HG03108 (cell line): ENCODE data around the gene FOXN3.
A peak's percentile ranks its signal among the peaks of the same experiment; 100 is the strongest.
"Not testable (repeated sequence)": the region's sequence is repeated elsewhere in the genome, so short reads cannot be mapped to it uniquely, and the experiment has no call there.

Experiments used
- ATAC-seq: cut with Tn5 transposase; IDR thresholded peaks from one replicate; pipeline ENCODE4 v1.9.1; 2021; ENCODE audit warnings: moderate library complexity; ENCODE audit not compliant: unreplicated experiment

The FOXN3 gene

DNA sequence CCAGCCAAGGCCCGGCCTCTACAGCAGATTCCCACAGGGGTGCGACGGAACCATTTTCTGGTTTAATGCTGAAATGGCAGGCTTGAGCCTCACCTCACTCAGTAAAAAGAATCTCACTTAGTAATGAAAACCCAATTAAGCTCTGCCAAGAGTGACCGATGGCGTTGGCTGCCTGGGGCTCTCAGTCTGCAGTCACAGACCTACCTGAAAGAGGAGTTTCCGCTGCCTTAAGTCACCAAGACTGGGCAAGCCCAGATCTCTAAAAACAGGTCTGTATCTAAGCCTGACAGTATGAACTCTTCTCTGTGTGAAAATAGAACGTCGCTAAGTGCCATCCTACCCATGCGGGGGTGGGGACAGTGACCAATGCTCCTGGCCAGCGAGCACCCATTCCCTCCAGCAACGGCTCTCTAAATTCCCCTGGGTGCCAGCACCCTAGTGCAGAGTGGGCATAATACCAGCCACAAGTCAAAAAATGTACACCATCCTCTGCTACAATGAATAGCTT lies 107.3 kb downstream of the FOXN3 start:
- no peak for ATAC-seq

DNA sequence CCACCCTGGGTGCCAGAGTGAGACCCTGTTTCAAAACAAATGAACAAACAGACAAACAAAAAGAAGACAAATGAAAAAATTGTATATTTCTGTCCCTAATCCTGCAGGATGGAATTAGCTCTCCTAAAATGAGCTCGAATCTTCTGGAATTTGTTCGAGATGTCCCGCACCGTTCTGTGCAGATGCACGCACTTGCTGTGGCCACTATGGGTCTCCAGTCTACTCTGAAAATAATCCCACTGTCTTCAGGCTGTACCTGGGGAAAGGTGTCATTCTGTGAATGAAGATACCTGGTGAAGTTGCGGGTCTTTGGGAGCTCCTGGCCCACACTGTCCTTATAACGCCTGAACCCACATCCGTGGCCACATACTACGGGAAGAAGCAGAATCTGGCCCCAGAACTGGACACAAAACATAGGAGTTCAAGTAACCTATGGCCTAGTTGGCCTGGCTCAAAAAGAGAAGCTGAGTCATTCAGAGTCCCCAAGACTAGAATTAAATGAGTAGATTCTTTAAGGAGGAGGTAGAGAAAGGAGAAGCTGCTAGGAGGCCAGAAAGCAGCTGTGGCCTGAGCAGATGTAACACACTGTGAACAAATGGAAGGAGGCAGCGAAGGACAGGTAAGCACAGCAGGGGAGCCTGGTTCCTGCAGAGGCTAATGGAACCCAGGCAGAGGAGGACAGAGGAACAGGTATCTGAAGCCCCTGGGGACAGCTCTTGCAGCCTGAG lies 108.6 kb downstream of the FOXN3 start:
- ATAC-seq: no peak

DNA sequence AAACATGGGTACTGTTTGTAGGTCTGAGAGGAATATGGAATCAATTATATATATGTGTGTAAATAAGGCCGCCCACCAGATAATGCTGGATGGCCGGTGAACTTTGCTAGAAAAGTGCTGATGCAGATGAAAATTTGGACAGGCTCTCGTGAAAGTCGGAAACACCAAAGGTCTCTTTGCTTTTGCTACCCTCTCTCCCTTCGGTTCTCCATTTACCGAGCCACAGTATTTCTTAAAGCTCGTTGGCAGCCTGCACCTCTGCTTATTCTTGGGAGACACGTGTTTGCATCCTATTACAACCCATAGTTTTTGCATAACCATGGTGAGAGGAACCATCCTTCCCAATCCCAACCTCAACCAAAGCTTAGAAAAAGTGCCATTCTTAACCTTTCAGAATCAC lies 109.6 kb downstream of the FOXN3 start:
- no peak for ATAC-seq

GRCh38 chr14:89304972-89305703 lies 111.9 kb downstream of the FOXN3 start:
- ATAC-seq: peak; percentile 41

GRCh38 chr14:89304561-89304960 lies 112.5 kb downstream of the FOXN3 start:
- no peak for ATAC-seq

GRCh38 chr14:89303456-89304435 lies 113.3 kb downstream of the FOXN3 start:
- ATAC-seq: peak; percentile 56

DNA sequence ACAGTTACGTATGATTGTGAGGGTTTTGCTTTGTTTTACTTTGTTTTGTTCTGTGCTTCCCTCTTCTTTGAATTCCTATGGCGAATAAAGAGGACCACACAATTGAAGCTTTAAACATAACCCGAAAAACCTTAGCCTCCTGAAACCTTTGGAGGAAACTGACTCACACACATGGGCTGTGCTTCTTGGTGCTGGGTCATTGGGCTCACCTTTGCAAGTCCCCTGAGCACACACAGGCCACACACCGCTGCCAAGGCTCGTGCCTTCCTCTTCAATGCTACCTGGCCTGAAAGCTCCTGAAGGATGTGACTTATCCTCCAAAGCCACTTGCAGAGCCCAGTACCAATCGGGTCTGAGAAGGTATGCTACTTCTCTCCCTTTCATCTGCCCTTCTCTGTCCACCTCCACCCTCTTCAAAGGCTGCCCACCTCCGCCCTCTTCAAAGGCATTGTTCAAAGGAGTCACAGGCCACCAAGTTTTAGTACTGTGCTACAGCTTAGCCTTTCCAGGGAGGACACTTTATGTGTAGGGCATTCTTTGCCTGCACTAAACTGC lies 114.6 kb downstream of the FOXN3 start:
- ATAC-seq: no peak

DNA sequence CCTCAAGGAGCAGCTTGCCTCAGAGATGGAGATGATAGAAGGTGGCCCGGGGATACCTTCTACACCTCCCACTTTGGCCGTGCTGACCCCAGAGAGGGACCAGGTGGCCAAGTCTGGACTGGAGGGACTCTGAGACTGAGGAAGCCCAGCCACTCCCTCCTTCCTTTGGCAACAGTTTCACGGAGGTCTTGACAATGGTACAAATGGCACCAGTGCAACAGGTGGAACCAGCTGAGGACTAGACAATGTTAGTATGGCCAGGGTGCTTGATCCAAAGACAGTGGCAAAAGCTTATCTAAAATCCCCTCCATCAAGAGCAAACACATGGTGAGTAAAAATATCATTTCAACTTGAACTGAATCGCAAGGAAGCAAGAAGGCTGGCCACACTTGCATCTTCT lies 117.4 kb downstream of the FOXN3 start:
- no peak for ATAC-seq

GRCh38 chr14:89298056-89298834 lies 118.8 kb downstream of the FOXN3 start:
- no peak for ATAC-seq

DNA sequence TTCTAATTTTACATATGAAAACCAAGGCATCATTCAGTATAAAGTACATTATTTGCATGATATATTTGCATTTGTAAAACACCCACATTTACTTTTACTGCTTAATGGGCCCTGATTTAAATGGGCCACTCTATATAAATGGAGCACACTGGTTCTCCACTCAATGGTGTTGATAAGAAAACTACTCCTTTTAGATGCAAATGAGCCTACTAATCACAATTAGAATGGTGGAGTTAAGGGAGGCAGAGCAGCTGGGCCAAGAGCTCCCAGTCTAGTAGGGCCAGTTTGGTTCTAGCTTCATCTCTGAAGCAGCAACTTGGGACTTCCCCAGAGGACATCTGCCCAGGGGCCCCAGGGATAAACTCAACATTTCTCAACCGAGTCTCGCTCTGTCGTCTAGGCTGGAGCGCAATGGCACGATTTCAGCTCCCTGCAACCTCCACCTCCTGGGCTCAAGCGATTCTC lies 120.7 kb downstream of the FOXN3 start:
- ATAC-seq: no peak

DNA sequence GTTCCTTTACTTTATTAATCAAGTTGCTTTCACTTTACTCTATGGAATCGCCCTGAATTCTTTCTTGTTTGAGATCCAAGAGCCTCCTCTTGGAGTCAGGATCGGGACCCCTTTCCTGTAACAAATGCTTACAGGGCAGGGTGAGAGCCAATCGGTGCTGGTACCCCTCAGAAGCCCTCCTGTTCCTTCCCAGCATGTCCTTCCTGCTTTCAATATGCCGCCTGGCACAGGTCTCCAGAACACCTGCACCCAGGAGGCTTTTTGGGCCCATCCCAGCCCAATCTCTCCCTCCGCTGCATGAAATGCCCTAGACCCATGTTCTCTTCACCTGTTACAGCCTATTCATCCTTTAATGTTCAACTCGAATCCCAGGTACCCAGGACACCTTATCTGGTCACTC lies 122.2 kb downstream of the FOXN3 start:
- no peak for ATAC-seq

- not testable (repeated sequence) for ATAC-seq
Measured at GRCh38 chr14:89294469-89294868, 122.6 kb downstream of the FOXN3 start.

GRCh38 chr14:89294060-89294459 lies 123.0 kb downstream of the FOXN3 start:
- ATAC-seq: no peak

GRCh38 chr14:89293314-89293916 lies 123.6 kb downstream of the FOXN3 start:
- no peak for ATAC-seq

DNA sequence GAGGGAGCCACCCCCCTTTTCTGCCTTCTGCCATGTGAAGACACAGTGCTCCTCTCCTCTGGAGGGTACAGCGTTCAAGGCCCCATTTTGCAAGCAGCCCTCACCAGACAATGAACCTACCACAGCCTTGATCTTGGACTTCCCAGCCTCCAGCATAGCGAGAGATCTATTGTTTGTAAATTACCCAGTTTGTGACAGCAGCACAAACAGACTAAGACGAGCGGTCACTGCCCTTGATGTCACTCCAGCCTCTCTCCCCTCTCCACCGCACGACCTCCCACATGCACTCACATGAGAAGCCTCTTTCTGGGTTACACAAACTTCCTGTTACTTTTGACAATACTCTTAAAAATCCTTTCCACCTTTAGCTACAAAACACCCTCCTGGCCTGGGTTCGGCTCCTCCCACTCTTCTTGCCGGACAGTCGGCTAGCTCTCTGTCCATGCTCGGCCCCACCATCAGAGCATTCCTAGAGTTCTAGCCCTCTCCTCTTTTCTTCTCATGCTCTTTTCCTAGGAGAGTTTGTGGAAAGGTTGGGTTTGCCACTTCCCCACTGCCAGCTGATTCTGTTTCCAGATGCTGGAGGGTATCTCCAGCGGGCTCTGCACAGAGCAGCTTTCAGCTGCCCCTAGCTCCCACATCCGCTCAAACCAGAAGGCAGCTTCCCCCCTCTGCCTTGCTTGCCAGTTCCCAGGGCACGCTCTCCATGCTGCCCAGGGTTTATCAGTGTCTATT lies 124.3 kb downstream of the FOXN3 start:
- no peak for ATAC-seq

DNA sequence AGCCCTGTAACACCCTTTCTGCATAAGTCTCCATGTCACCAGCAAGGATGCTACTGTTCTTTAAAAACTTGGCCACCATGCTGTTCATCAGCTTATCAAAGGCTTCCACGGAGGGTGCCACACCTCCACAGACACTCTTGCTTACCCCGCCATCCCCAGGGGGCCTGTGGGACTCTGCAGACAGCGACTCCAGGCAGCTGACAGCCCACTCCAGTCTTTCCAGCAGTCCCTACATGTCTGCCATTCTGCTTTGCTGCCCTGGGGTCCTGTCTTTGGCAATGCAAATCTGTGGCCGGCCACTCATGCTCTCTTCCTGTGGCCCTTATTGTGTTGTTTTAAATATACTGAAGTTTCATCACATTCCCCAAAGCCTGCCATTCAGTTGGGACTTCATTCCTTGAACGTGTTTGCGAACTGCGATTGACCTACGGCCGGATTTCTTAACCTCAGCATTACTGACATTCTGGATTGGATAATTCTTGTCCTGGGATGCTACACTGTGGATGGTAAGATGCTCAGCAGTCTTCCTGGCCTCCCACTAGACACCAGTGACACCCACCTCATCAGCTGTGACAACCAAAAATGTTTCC lies 125.6 kb downstream of the FOXN3 start:
- ATAC-seq: no peak

DNA sequence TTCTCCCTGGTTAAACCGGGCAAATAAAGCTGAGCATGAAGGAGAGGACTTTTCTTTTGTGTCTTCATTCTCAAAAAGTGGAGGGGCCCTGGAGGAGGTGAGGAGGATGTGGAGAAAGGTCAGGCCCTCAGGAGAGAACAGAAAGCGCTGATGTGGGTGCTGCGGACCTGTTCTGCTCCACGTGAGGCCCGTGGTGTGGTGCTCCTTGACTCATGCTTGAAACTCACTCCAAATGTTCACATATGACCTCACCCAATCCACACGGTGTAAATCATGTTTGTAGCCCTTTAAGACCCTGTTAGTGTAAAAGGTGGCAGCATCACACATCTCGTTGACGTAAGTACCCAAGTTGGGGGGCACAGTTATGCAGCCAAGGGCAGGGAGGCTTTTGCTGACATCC lies 126.2 kb downstream of the FOXN3 start:
- ATAC-seq: no peak

DNA sequence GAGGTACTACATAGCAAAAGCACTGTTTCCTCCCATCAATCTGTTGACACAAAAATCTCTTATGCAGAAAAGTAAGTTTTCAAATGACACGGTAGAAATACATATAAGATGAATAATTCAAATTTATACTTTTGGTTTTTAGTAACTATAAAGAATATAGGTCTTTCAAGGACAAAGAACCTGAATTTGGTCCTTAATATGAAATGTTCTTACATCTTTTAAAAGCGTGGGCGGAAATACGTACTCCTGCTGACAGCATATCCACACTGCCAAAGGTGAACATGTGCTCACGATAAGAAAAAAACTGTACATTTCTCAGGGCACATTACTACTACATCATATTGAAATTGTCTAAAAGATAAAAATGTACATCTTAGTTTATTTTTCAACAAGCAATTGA lies 127.6 kb downstream of the FOXN3 start:
- no peak for ATAC-seq
